Activated CD8-positive, alpha-beta memory T cell treated with anti-CD3 and anti-CD28 coated beads for 1 hour (primary cell): ENCODE data around the gene OMG.
"Not testable (repeated sequence)": the region's sequence is repeated elsewhere in the genome, so short reads cannot be mapped to it uniquely, and the experiment has no call there.

Source experiments
- DNase-seq, 2 donors: peaks; one replicate each; pipeline ENCODE4 v3.0.0-alpha.2; 2020; ENCODE audit warnings: low read depth in 1 of 2; ENCODE audit errors: extremely low read depth in 1 of 2

OMG gene

GRCh38 chr17:31266042-31266441 is 31.0 kb downstream of the OMG start:
- no peak for DNase-seq

- DNase-seq: not testable (repeated sequence)
Measured at GRCh38 chr17:31262923-31263322, 34.1 kb downstream of the OMG start.

- DNase-seq: no peak
Measured at GRCh38 chr17:31261601-31262000, 35.4 kb downstream of the OMG start.

GRCh38 chr17:31260151-31260550 is 36.9 kb downstream of the OMG start:
- no peak for DNase-seq

GRCh38 chr17:31256936-31257335 is 40.1 kb downstream of the OMG start:
- no peak for DNase-seq

GRCh38 chr17:31254654-31255053 is 42.4 kb downstream of the OMG start:
- DNase-seq: no peak

GRCh38 chr17:31252741-31253140 is 44.3 kb downstream of the OMG start:
- no peak for DNase-seq

GRCh38 chr17:31251970-31252328 is 45.1 kb downstream of the OMG start:
- DNase-seq: no peak

- no peak for DNase-seq
Measured at GRCh38 chr17:31251105-31251969, 45.7 kb downstream of the OMG start.

GRCh38 chr17:31250229-31250628 is 46.8 kb downstream of the OMG start:
- no peak for DNase-seq

GRCh38 chr17:31249835-31250141 is 47.3 kb downstream of the OMG start:
- DNase-seq: no peak

- DNase-seq: no peak
Measured at GRCh38 chr17:31248986-31249834, 47.8 kb downstream of the OMG start.
